Bronchial epithelial cell (primary cell): Measurements from ENCODE around the gene TOMM70. TPM values are rescaled to one million over a fixed set of nuclear protein-coding genes. Genes with fewer than 3 reads are reported as not detected.

Source experiments
- DNase-seq: peaks from one replicate; pipeline ENCODE4 v3.0.0-alpha.2; 2010; ENCODE audit warnings: low read depth
- FAIRE-seq: peaks from 2 replicates; lab custom pipeline; 2011; peaks lifted over from hg19 to GRCh38; lab: Jason Lieb, UNC
- H3K27me3 ChIP-seq: 2 replicates; pipeline ENCODE4 v1.5.1; 2011; ENCODE audit warnings: low read length; ENCODE audit not compliant: control insufficient read depth, insufficient read depth
- H3K36me3 ChIP-seq: 2 replicates; pipeline ENCODE4 v1.5.1; 2011; ENCODE audit warnings: low read length; ENCODE audit not compliant: control insufficient read depth, insufficient read depth
- H3K4me3 ChIP-seq: 2 replicates; pipeline ENCODE4 v1.5.1; 2011; ENCODE audit warnings: mild to moderate bottlenecking, low read depth, low read length, control low read depth
- CTCF ChIP-seq: IDR thresholded peaks from 2 replicates; pipeline ENCODE4 v1.5.1; 2011; ENCODE audit warnings: mild to moderate bottlenecking, moderate library complexity, low read length, control low read depth, inconsistent platforms; ENCODE audit not compliant: insufficient read depth, severe bottlenecking
- total RNA-seq: library from RNA; depleted of rRNA; stranded (reverse); fragments of >200 nt; gene quantifications from 2 replicates; pipeline ENCODE4 v1.2.1, GENCODE V29; 2014

Gene TOMM70
- total RNA-seq, 1 donor from 2014 or later = 40.8 TPM

GRCh38 chr3:100389025-100389424 lies 11.9 kb downstream of the TOMM70 start:
- Histone ChIP-seq H3K4me3 (no peak overlapping the region), H3K27me3 (no peaks in the 10 kb centered on the region), H3K36me3 (peaks cover 1% of the 10 kb centered on the region)
- no peak for FAIRE-seq
- no peak for TF ChIP-seq CTCF
- DNase-seq = no peak

GRCh38 chr3:100386437-100387074 lies 14.3 kb downstream of the TOMM70 start:
- peaks cover 1% of the 10 kb centered on the region for H3K36me3 ChIP-seq
- no peaks in the 10 kb centered on the region for H3K27me3 ChIP-seq
- no peak overlapping the region for H3K4me3 ChIP-seq
- no peak for DNase-seq
- TF ChIP-seq CTCF = no peak
- FAIRE-seq = no peak

- DNase-seq (no peak), FAIRE-seq (peak; percentile 28)
- peaks cover 3% of the 10 kb centered on the region for H3K36me3 ChIP-seq
- no peaks in the 10 kb centered on the region for H3K27me3 ChIP-seq
- no peak for TF ChIP-seq CTCF
- H3K4me3 ChIP-seq = no peak overlapping the region
These were observed 16.0 kb downstream of the TOMM70 start for GRCh38 chr3:100384733-100385525.

GRCh38 chr3:100376301-100376700 lies 24.6 kb downstream of the TOMM70 start:
- FAIRE-seq (no peak), DNase-seq (no peak)
- no peak for TF ChIP-seq CTCF
- Histone ChIP-seq H3K36me3 (peaks cover 6% of the 10 kb centered on the region), H3K27me3 (no peaks in the 10 kb centered on the region), H3K4me3 (no peak overlapping the region)

DNA sequence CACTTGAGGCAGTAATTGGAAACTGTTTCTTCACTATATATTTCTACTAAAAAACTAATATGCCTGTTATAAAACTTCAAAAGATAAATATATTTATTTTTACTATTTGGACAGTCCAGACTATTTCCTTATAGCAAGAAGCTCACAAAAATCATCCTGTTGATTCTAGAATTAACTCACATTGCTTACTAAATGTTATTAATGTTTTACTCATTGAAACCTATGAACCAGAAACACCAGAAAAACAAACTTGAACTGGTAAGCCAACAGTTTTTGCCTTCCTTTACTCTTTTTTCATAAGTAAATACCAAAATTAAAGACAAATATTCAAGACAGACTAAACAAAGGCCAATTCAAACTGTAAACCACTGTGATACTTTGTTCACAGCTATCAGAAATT lies 26.4 kb downstream of the TOMM70 start:
- Histone ChIP-seq H3K36me3 (peaks cover 6% of the 10 kb centered on the region), H3K27me3 (no peaks in the 10 kb centered on the region), H3K4me3 (no peak overlapping the region)
- DNase-seq (no peak), FAIRE-seq (no peak)
- TF ChIP-seq CTCF = no peak
